Measurements from ENCODE around the gene TMSB15C.

TMSB15C gene

GRCh38 chrX:104045642-104046041, 30.4 kb downstream of the TMSB15C start:
- no peak for DNase-seq (ENCODE audit: low read depth in 3 of 3)

GRCh38 chrX:104041003-104041402, 35.0 kb downstream of the TMSB15C start:
- no peak for DNase-seq (ENCODE audit: low read depth in 3 of 3)

DNA sequence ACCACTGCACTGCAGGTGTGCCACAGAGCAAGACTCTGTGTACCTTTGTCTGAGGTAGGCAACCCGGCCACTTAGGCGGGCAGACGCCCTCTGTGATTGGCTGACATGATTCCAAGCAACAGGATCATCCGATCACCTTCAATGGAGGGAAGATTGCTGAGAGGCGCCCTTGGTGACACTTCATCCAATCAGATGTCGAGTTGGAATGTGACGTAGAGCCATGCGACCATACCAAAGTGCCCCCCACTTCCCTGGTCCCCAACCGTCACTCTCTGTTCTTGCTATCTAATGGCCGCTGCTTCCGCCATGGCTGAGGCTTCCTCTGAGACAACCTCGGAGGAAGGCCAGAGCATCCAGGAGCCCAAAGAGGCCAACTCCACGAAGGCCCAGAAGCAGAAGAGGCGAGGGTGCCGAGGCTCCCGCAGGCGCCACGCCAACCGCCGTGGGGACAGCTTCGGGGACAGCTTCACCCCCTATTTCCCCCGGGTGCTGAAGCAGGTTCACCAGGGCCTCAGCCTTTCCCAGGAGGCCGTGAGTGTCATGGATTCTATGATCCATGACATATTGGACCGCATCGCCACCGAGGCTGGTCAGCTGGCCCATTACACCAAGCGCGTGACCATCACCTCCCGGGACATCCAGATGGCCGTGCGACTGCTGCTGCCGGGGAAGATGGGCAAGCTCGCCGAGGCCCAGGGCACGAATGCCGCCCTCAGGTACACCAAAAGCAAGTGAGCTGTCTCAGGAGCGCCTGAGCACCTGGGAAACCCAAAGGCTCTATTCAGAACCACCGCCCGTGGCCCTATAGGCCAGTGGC, 36.1 kb downstream of the TMSB15C start, which contains the start of gene H2BW2:
Gene H2BW2, plus strand, starts transcription at position 268 of the 817 bp plus-strand sequence. Its CDS starts 39 bp downstream, at position 307.
- DNase-seq (ENCODE audit: low read depth in 3 of 3) = no peak

All from stimulated activated CD4-positive, alpha-beta T cell treated with anti-CD3 and anti-CD28 coated beads, TNF-alpha, amount 100 ng/mL, for 4 hours (primary cell).